ENCODE measurements around the gene HHIPL1. TPM values are rescaled to one million over a fixed set of nuclear protein-coding genes. Genes with fewer than 3 reads are reported as not detected.

HHIPL1 gene
- total RNA-seq, 1 experiment from 2014 or later = 2.1 TPM

DNA sequence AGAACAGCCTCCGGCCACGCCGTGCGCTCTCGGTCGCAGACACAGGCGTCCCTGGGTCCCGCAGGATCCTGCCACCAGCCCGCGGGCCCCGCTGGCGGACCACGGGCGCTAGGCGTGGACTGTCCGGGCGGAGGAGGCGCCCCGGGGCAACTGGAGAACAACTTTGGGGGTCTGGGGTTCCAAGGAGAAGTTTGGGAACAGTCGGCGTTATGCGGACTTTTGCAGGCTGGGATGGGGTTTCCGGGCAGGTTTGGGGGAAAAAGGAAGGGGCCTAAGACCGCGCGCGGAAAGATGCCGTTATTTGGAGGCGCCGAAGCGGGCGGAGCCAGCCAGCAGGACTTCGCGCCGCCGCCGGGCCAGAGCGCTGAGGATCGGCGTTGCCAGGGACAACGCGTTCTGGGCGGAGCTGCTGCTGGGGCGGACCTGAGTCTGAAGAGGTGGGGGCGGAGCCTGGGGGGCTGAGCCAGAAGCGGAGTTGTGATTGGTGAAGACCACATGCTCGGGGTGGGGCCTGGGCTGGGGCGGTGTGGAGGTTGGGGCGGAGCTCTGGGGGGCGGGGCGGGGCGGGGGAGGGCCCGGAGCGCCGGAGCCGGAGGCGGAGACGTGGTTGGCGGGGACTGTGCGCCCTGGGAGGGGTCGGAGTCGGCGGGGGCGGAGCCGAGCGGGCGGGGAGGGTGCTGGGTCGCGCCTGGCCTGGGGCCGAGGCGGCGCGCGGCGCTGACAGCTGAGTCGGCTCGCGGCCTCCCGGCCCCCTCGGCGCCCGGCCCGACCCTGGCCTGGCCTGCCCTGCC is 38.9 kb downstream of the HHIPL1 start, which contains the start of gene CYP46A1:
TSS of gene CYP46A1 (plus strand) at position 680 of the 791 bp plus-strand sequence. CDS start 120 bp downstream, outside the sequence.
- no peaks in the 10 kb centered on the region for H3K4me1 ChIP-seq (ENCODE audit: control insufficient read depth, insufficient read depth, low read length)
- peak within 1 kb of the TSS; percentile 81 for H3K27ac ChIP-seq (ENCODE audit: low read length)
- ATAC-seq (peak; percentile 91), DNase-seq (ENCODE audit: low read depth, low spot score) (peak; percentile 84)
- H3K27me3 ChIP-seq (ENCODE audit: control insufficient read depth, insufficient read depth, low read length) = no peaks in the 10 kb centered on the region; the same call in 1 of the 2 replicates
- peak within 1 kb of the TSS; percentile 82 to 91 for H3K4me3 ChIP-seq (ENCODE audit: low read depth in 2 of 2, low read length in 2 of 2)
- in situ Hi-C loops (cut with HindIII; ENCODE audit: low pct_unique_long_range_greater_than_20kb, low sequenced_read_pairs) = no loop called here
- H3K36me3 ChIP-seq (ENCODE audit: control insufficient read depth, insufficient read depth, low read length) = no peaks in the 10 kb centered on the region; the same call in 1 of the 2 replicates
- H3K9me3 ChIP-seq (ENCODE audit: control insufficient read depth, insufficient read depth, low read depth, low read length) = no peaks in the 10 kb centered on the region
- intact Hi-C loops (cut with micrococcal nuclease; ENCODE audit: unreplicated experiment) = loop anchor here (5.0 kb wide), 1 partner anchor 203 kb away; no protein-coding TSS in a partner anchor
- no TSS peak for BruUV-seq (replicated peaks)
- TF ChIP-seq POLR2AphosphoS5 (IDR thresholded peaks at IDR 0.05; ENCODE audit: low read depth, low read length) = 0 out of 2 replicates have a peak, but pooled peaks have one; percentile 47
- TF ChIP-seq, protein P1, sequence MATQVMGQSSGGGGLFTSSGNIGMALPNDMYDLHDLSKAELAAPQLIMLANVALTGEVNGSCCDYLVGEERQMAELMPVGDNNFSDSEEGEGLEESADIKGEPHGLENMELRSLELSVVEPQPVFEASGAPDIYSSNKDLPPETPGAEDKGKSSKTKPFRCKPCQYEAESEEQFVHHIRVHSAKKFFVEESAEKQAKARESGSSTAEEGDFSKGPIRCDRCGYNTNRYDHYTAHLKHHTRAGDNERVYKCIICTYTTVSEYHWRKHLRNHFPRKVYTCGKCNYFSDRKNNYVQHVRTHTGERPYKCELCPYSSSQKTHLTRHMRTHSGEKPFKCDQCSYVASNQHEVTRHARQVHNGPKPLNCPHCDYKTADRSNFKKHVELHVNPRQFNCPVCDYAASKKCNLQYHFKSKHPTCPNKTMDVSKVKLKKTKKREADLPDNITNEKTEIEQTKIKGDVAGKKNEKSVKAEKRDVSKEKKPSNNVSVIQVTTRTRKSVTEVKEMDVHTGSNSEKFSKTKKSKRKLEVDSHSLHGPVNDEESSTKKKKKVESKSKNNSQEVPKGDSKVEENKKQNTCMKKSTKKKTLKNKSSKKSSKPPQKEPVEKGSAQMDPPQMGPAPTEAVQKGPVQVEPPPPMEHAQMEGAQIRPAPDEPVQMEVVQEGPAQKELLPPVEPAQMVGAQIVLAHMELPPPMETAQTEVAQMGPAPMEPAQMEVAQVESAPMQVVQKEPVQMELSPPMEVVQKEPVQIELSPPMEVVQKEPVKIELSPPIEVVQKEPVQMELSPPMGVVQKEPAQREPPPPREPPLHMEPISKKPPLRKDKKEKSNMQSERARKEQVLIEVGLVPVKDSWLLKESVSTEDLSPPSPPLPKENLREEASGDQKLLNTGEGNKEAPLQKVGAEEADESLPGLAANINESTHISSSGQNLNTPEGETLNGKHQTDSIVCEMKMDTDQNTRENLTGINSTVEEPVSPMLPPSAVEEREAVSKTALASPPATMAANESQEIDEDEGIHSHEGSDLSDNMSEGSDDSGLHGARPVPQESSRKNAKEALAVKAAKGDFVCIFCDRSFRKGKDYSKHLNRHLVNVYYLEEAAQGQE (IDR thresholded peaks at IDR 0.05; ENCODE audit: insufficient read depth in 1 of 2, low read depth in 2 of 2, low read length in 1 of 2) = no peak
- CTCF ChIA-PET = interaction anchor here (0.6 kb wide), 2 partner anchors 44 to 203 kb away, joined by 3 to 8 read pairs; no protein-coding TSS in a partner anchor
- POLR2A ChIA-PET = no interaction called here

DNA sequence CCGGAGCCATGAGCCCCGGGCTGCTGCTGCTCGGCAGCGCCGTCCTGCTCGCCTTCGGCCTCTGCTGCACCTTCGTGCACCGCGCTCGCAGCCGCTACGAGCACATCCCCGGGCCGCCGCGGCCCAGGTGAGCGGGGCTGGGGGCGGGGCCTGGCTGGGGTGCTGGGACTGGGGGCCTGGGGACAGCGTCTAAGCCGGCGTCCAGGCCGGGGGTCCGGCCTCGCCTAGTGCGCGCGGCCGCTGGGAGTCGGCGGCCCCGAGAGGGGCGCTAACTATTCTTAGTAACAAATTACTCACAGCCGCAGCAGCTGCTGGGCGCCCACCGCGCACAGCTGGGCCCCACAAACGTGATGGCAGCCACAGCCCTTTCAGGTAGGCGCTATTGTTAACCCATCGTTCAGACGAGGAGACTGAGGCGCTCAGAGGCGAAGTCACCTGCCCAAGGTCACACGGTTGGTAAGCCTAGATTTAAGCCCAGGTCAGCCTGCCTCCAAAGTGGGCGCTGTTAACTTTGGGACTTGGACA is 39.5 kb downstream of the HHIPL1 start:
- ATAC-seq (peak; percentile 43), DNase-seq (ENCODE audit: low read depth, low spot score) (no peak)
- no TSS peak for BruUV-seq (replicated peaks)
- intact Hi-C loops (cut with micrococcal nuclease; ENCODE audit: unreplicated experiment) (loop anchor here (5.0 kb wide), 1 partner anchor 203 kb away; no protein-coding TSS in a partner anchor), in situ Hi-C loops (cut with HindIII; ENCODE audit: low pct_unique_long_range_greater_than_20kb, low sequenced_read_pairs) (no loop called here)
- POLR2A ChIA-PET = no interaction called here
- Histone ChIP-seq H3K4me1 (ENCODE audit: control insufficient read depth, insufficient read depth, low read length) (no peaks in the 10 kb centered on the region), H3K4me3 (ENCODE audit: low read depth in 2 of 2, low read length in 2 of 2) (peak overlapping the region; percentile 43 to 46), H3K27ac (ENCODE audit: low read length) (no peak overlapping the region), H3K27me3 (ENCODE audit: control insufficient read depth, insufficient read depth, low read length) (no peaks in the 10 kb centered on the region; the same call in 1 of the 2 replicates), H3K9me3 (ENCODE audit: control insufficient read depth, insufficient read depth, low read depth, low read length) (no peaks in the 10 kb centered on the region), H3K36me3 (ENCODE audit: control insufficient read depth, insufficient read depth, low read length) (no peaks in the 10 kb centered on the region; the same call in 1 of the 2 replicates)
- no peak for TF ChIP-seq POLR2AphosphoS5 (IDR thresholded peaks at IDR 0.05; ENCODE audit: low read depth, low read length)
- no peak for TF ChIP-seq SIN3A (IDR thresholded peaks at IDR 0.05; ENCODE audit: borderline replicate concordance, insufficient read depth, low read depth, low read length)
- TF ChIP-seq, protein P1 (IDR thresholded peaks at IDR 0.05; ENCODE audit: insufficient read depth in 1 of 2, low read depth in 2 of 2, low read length in 1 of 2) = no peak
- no peak for TF ChIP-seq TCF7L2 (IDR thresholded peaks at IDR 0.05; ENCODE audit: low read depth, low read length)
- TF ChIP-seq, protein P2, sequence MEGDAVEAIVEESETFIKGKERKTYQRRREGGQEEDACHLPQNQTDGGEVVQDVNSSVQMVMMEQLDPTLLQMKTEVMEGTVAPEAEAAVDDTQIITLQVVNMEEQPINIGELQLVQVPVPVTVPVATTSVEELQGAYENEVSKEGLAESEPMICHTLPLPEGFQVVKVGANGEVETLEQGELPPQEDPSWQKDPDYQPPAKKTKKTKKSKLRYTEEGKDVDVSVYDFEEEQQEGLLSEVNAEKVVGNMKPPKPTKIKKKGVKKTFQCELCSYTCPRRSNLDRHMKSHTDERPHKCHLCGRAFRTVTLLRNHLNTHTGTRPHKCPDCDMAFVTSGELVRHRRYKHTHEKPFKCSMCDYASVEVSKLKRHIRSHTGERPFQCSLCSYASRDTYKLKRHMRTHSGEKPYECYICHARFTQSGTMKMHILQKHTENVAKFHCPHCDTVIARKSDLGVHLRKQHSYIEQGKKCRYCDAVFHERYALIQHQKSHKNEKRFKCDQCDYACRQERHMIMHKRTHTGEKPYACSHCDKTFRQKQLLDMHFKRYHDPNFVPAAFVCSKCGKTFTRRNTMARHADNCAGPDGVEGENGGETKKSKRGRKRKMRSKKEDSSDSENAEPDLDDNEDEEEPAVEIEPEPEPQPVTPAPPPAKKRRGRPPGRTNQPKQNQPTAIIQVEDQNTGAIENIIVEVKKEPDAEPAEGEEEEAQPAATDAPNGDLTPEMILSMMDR (IDR thresholded peaks at IDR 0.05) = no peak
- CTCF ChIA-PET = interaction anchor here (0.8 kb wide), 1 partner anchor 54 kb away, joined by 3 read pairs; no protein-coding TSS in a partner anchor
